Activated CD4-positive, alpha-beta T cell treated with anti-CD3 and anti-CD28 coated beads for 4 hours (primary cell): ENCODE measurements around the gene ADAM22.
"Not testable (repeated sequence)": the region's sequence is repeated elsewhere in the genome, so short reads cannot be mapped to it uniquely, and the experiment has no call there.

ENCODE experiments used
- DNase-seq, 2 donors: peaks; one replicate each; pipeline ENCODE4 v3.0.0-alpha.2; 2020

ADAM22 gene

GRCh38 chr7:88115258-88115796, 181.3 kb downstream of the ADAM22 start:
- no peak for DNase-seq

DNA sequence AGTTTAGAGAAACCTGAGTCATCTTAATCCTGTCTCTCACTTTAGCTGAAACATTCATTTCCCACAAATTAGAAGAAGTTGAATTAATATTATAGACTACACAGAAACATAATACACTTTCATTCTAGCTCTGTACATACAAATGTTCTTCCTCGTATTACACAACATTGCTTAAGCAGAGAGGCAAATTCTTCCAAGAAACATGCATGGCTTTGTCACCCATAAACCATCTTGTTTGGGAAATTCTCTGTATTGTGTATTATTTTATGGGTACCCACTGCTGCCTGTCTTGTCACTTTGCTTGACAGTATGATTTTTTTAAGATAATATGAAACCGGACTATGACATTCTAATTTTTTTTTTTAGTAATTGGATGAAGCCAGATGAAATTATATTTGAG, 181.8 kb downstream of the ADAM22 start:
- DNase-seq = no peak

- no peak for DNase-seq
These were observed 182.3 kb downstream of the ADAM22 start for GRCh38 chr7:88116235-88116795.

DNA sequence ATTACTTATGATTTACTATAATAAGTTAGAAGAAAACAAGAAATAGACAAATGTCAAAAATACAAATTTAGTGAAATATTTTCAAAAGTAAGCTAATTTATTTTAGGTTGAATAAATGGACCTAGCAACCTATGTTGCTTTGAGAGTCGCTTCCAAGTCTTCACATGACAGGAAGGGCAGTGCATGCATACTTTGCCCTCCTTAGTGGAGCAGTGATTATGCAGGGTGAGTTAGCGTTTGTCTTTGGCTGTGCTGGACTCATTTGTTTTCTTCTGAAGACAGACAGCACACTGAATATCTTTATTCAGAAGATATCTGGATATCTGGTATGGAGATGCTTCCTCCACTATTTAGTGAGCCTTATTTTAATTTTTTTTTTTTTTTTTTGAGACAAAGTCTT, 183.3 kb downstream of the ADAM22 start:
- DNase-seq = no peak

GRCh38 chr7:88121335-88121734, 187.3 kb downstream of the ADAM22 start:
- DNase-seq = no peak

- DNase-seq = no peak
These were observed 193.7 kb downstream of the ADAM22 start for GRCh38 chr7:88127637-88128290.

GRCh38 chr7:88132725-88133124, 198.7 kb downstream of the ADAM22 start:
- no peak for DNase-seq

- no peak for DNase-seq
These were observed 206.9 kb downstream of the ADAM22 start for GRCh38 chr7:88140947-88141346.

DNA sequence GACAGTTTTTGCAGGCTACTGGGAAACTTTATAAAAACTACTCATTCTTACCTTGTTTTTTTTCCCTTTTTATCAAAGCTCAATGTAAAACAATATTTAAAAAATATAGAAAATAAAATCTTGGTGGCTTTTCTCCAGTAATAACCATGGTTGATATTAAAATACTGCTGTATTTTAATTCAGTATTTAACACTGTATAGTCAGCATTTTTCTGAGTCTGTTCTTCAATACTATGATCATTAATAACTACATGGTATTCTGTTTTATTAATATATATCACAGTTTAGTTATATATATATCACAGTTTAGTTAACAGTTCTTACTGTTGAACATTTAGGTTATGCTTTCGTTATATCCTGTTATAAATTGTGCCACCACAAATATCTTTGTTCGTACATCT, 207.4 kb downstream of the ADAM22 start:
- no peak for DNase-seq

DNA sequence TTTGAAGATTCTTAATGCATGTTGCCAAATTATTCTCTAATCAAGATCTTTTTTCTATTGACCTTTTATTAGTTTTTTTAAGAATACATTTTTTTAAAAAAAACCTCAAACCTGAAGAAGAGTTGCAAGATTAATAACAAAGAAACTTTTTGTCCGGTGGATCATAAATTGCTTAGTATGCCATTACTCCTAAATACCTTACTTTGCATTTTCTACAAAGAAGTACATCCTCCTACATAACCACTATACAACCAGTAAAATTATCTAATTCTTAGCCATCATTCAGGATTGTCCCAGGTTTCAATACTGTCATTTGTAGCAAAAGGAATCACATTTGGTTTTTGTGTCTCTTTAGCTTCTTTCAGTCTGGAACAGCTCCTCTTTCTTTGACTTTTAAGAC, 207.9 kb downstream of the ADAM22 start:
- no peak for DNase-seq

DNA sequence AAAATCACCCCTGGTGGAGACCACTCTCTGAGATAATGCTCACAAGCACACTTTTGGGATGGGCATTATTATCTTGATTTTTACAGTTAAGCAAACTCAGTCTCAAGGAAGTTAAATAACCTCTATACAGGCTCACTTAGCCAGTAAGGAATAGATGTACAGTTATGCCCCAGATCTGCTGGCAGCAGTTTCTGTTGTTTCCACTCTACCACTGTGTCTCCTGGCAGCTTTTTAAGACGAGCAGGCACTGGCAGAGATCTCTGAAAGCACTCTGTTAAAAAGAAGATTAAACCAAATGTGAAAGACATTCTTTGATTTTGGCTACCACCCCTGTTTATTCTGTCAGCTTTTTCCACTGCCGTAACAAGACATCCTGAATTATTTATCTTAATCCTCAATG, 212.6 kb downstream of the ADAM22 start:
- no peak for DNase-seq

DNA sequence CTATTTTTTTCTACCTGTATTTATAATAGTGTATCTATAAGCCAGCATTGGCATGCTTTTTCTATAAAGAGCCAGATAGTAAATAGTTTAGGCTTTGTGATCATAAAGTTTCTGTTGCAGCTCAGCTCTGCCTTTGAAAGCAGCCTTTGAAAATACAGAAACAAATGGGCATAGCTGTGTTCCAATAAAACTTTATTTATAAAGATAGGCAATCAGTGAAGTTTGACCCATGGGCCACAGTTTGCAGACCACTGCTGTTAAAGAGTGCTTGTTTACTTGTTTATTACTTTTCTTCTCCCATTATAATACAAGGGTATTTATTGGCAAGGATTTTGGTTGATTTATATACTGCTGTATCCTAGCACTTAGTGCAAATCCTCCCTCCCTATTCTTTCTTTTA, 213.3 kb downstream of the ADAM22 start:
- DNase-seq = no peak

GRCh38 chr7:88147949-88148348, 213.9 kb downstream of the ADAM22 start:
- DNase-seq = no peak

GRCh38 chr7:88150033-88150432, 216.0 kb downstream of the ADAM22 start:
- DNase-seq = no peak

GRCh38 chr7:88151119-88151790, 217.2 kb downstream of the ADAM22 start:
- DNase-seq = no peak

GRCh38 chr7:88153378-88153777, 219.3 kb downstream of the ADAM22 start:
- DNase-seq = no peak

DNA sequence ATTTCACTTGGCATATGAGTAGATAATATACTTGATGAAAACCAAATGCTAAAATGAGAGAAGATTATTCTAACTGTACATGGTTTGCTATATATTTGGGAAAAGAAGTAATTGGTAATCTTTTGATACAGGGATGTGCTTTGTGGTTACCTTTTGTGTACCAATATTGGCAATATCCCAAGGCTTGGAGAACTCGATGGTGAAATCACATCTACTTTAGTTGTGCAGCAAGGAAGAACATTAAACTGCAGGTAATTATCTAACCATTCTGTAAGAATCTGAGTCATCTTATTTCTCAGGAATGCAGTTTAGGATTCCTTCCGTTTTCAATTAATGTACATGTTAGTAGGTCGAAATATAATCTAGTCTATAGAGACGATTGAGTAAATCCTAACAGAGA, 221.7 kb downstream of the ADAM22 start:
- DNase-seq = no peak

GRCh38 chr7:88156356-88156755, 222.3 kb downstream of the ADAM22 start:
- no peak for DNase-seq

- not testable (repeated sequence) for DNase-seq
These were observed 225.7 kb downstream of the ADAM22 start for GRCh38 chr7:88159741-88160140.

DNA sequence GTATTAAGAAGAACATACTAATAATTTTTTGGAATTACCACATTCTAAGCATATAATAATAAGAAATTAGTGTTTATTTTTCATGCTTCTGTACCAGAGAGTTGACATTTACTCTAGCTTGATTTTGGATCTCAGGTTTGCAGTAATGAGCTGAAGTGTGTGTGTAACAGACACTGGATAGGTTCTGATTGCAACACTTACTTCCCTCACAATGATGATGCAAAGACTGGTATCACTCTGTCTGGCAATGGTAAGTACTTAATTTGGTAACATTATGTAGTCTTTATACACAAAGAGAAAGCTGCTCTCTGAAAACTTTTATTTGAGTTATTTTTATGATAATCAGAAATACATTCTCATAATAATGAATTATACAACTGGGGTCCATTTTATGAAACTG, 231.6 kb downstream of the ADAM22 start:
- DNase-seq = no peak

- no peak for DNase-seq
These were observed 233.2 kb downstream of the ADAM22 start for GRCh38 chr7:88167223-88167622.

- no peak for DNase-seq
These were observed 233.7 kb downstream of the ADAM22 start for GRCh38 chr7:88167721-88168120.

DNA sequence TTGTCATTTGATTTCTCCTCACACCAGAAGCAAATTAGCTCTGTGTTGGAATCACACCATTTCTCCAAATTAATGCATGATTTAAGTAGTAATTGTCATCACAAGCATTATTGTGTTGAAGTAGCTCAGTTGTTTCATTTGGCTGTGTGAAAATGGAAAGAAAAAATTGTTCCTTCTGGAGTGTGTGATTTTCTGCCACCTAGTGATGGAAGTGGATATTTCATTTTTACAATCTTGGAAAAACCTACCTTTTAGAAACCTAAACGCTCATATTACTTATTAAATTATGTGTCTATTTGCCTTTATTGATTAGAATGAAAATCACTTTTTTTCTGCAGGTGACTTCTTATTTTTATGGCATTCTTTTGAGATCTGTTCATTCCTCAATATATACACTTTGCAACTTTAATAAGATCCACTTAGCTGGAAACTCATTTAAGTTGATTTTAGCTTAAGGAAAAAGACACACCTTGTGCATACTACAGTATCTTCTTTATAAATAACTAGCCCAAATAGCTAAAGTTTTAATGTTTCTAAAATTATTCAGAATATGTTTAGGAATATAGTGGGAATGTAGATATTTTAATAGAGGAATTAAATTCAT, 235.8 kb downstream of the ADAM22 start:
- no peak for DNase-seq

GRCh38 chr7:88172842-88173241, 238.8 kb downstream of the ADAM22 start:
- no peak for DNase-seq
